RPMI8226 (cell line): ENCODE results near the gene ZNF654.
"Not testable (repeated sequence)": the region's sequence is repeated elsewhere in the genome, so short reads cannot be mapped to it uniquely, and the experiment has no call there.

Experiments
- DNase-seq: peaks from one replicate; pipeline ENCODE4 v3.0.0-alpha.2; 2015

The ZNF654 gene

GRCh38 chr3:88148651-88149050 lies 89.6 kb downstream of the ZNF654 start:
- no peak for DNase-seq

GRCh38 chr3:88149101-88149508 lies 90.0 kb downstream of the ZNF654 start:
- DNase-seq: no peak

GRCh38 chr3:88149509-88150362 lies 90.7 kb downstream of the ZNF654 start, which contains the start of gene C3orf38:
TSS of gene C3orf38 (plus strand) at chr3:88149959. CDS start at chr3:88150053, 94 bp downstream.
- DNase-seq: peak; percentile 90

GRCh38 chr3:88150371-88150770 lies 91.3 kb downstream of the ZNF654 start:
- peak; percentile 47 for DNase-seq

- DNase-seq: peak; percentile 31
These were observed 91.8 kb downstream of the ZNF654 start for GRCh38 chr3:88150806-88151205.

- peak; percentile 7 for DNase-seq
These were observed 92.3 kb downstream of the ZNF654 start for GRCh38 chr3:88151358-88151757.

GRCh38 chr3:88152841-88153240 lies 93.8 kb downstream of the ZNF654 start:
- no peak for DNase-seq

GRCh38 chr3:88166419-88166971 lies 107.4 kb downstream of the ZNF654 start:
- DNase-seq: no peak

GRCh38 chr3:88167173-88167572 lies 108.1 kb downstream of the ZNF654 start:
- no peak for DNase-seq

- DNase-seq: no peak
These were observed 108.6 kb downstream of the ZNF654 start for GRCh38 chr3:88167704-88168103.

- no peak for DNase-seq
These were observed 109.1 kb downstream of the ZNF654 start for GRCh38 chr3:88168171-88168570.

- DNase-seq: peak; percentile 49
These were observed 121.4 kb downstream of the ZNF654 start for GRCh38 chr3:88180398-88180999.

- not testable (repeated sequence) for DNase-seq
These were observed 123.3 kb downstream of the ZNF654 start for GRCh38 chr3:88182165-88182918.

GRCh38 chr3:88188436-88188835 lies 129.4 kb downstream of the ZNF654 start:
- no peak for DNase-seq

- no peak for DNase-seq
These were observed 130.3 kb downstream of the ZNF654 start for GRCh38 chr3:88189361-88189810.

GRCh38 chr3:88191872-88192409 lies 132.9 kb downstream of the ZNF654 start:
- DNase-seq: no peak

GRCh38 chr3:88192631-88193030 lies 133.6 kb downstream of the ZNF654 start:
- DNase-seq: no peak
